Ecto neural progenitor cell (in vitro differentiated cells): ENCODE measurements around the gene APEH.
"Not testable (repeated sequence)": the region's sequence is repeated elsewhere in the genome, so short reads cannot be mapped to it uniquely, and the experiment has no call there.

Experiments used
- DNase-seq: peaks from one replicate; pipeline ENCODE4 v3.0.0-alpha.2; 2018; ENCODE audit warnings: low spot score

The APEH gene

DNA sequence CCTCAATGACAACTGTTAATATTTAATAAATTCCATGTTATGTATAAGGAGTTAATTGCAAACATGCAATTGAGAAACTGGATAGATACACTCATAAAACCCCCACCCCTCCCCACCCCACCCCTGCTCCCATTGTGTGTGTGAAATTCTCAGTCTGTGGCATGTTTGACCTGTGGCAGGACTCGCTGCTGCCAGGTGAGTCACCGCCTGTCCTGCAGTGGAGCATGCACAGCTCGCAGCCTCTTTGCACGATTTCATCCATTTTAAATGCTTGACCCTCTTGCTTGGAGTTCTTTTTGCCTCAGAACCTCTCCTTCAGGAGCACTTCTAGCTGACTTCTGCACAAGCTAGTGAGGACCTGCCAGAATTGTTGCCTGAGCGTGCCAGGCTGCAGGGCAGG, 5.3 kb upstream of the APEH start:
- no peak for DNase-seq

DNA sequence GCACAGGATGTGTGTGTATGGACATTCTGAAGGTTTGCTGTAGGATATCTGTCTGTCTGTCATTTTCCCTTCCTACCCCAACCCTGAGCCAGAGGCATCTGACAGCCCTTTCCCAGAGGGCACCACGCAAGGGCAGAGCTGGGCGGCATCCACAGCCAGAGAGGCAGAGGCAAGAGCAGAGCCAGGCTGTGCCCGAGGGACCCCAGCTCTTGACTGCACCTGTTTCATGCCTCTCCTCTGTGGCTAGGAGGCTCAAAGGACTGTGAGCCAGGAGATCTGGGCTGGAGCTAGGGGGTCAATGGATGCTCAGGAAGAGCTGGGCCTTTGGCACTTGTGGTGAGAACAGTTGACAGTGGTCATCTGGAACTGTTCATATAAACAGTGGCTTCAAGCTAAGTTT, 4.8 kb upstream of the APEH start:
- DNase-seq = no peak

- DNase-seq = no peak
Measured at GRCh38 chr3:49670940-49671290, 3.2 kb upstream of the APEH start.

GRCh38 chr3:49671291-49672288, 2.6 kb upstream of the APEH start:
- DNase-seq = peak; percentile 83

- DNase-seq = no peak
Measured at GRCh38 chr3:49673121-49673714, 933 bp upstream of the APEH start.

DNA sequence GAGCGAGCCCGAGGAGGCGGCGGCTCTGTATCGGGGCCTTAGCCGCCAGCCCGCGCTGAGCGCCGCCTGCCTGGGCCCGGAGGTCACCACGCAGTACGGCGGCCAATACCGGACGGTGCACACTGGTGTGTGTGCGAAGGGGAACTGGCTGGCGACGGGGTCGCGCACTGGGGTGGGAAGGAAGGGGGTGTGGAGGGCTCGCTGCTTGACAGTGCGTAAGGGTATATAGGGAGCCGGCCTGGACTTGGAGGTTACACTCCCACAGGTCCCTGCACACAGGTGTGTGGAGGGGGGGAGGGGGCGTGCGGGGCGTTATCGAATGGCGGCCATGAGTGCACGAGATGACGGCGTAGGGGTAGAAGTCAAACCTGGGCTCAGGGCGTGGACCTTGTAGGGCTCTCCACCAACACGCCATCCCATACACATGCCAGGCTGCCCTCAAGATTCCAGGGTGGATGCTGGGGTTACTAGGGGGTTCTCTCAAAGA, 389 bp downstream of the APEH start:
- no peak for DNase-seq

- no peak for DNase-seq
Measured at GRCh38 chr3:49675912-49676311, 1.8 kb downstream of the APEH start.

DNA sequence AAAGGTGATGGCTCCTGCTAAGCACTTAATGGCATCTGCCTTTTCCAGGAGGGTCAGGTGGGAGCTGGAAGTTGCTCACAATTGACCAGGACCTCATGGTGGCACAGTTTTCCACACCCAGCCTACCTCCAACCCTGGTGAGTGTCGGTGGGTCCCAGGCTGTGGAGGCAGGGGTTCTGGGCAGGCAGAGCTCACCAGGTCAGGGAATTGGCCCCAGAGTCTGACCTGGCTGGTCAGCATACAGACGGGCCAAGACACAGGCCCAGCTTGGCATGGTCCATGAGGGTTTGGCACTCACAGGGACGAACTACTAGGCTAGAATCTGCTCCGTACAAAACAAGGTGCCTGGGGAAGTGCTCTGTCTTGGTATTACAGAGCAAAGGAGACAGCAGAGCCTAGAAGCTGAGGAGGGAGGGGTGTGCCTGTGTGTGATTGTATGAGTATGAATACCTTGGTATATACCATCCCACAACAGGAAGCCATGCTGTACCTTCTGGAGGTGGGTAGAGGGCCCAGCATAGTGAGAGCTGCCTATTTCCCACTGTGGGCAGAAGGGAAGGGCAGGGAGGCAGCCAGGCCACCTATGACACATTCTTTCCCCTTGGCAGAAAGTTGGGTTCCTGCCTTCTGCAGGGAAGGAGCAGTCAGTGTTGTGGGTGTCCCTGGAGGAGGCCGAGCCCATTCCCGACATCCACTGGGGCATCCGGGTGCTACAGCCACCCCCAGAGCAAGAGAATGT, 6.5 kb downstream of the APEH start:
- no peak for DNase-seq

- DNase-seq = no peak
Measured at GRCh38 chr3:49681232-49681522, 7.0 kb downstream of the APEH start.

GRCh38 chr3:49681543-49681942, 7.4 kb downstream of the APEH start:
- DNase-seq = no peak

GRCh38 chr3:49683162-49683561, 9.0 kb downstream of the APEH start:
- DNase-seq = no peak

- not testable (repeated sequence) for DNase-seq
Measured at GRCh38 chr3:49684453-49684852, 10.3 kb downstream of the APEH start.

DNA sequence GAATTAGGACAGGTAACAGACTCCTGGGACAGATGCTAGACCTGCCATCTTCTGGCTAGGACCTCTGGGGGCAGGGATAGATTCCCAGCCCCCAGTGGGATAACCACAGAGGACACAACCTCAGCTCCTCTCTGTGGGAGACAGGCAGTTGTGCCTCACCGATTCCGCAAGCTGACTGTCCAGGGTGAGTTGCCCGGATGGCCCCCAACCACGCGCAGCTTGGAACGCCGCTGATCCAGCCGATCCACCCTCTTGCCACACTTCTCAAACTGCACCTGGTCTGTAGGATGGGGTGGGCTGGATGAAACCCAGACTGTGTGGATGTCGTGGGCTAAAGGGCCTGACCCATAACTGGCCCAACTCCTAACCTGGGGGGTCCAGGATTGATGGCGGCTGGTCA, 11.0 kb downstream of the APEH start:
- DNase-seq = not testable (repeated sequence)

GRCh38 chr3:49685846-49686245, 11.7 kb downstream of the APEH start:
- not testable (repeated sequence) for DNase-seq

- DNase-seq = peak; percentile 78
Measured at GRCh38 chr3:49686346-49686745, 12.2 kb downstream of the APEH start.

DNA sequence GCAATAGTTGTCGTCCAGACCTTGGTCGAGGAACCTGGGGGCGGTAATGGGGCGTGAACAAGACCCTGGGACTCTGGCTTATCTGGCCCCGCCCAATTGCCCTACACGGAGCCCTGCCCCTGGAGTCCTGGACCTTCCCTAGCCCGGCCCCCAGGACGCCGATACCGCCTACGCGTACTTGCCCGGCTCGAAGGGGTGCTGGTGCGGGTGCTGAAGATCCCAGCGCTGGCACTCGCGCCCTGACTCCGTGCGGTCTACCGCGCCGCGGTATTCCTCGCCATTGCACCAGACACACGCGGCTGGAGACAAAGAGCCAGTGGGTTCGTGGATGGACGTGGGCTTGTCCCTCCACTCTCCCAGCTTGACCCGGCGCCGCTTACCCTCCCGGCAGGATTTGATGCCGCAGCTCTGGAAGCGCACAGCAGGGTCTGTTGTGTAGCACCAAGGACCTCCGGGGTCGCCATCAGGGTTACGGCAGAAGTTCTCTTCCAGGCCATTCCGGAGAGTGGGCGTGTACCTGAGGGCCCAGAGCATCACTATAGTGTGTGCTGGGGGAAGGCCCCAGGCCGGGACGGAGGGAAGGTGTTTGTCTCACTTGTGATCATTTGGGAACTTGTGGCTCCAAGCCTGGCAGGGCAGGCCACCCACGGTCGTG, 12.7 kb downstream of the APEH start:
- peak; percentile 75 for DNase-seq

DNA sequence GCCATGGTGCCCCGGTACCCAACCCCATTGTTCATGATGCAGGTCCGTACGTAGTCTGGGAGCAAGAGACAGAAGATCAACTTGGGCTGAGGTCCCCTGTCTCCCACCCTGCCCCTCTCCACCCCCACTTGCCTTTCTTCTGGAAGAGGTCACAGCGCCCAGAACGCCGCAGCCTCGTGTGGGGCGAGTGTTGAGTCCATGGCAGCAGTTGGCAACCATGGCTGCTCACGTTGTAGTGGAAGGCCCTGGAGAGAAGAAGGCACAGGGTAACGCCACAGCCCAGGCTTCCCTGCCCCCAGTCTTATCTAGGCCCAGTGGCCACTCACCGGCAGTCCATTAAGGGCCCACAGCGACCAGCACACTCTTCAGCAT, 13.3 kb downstream of the APEH start:
- DNase-seq = not testable (repeated sequence)

DNA sequence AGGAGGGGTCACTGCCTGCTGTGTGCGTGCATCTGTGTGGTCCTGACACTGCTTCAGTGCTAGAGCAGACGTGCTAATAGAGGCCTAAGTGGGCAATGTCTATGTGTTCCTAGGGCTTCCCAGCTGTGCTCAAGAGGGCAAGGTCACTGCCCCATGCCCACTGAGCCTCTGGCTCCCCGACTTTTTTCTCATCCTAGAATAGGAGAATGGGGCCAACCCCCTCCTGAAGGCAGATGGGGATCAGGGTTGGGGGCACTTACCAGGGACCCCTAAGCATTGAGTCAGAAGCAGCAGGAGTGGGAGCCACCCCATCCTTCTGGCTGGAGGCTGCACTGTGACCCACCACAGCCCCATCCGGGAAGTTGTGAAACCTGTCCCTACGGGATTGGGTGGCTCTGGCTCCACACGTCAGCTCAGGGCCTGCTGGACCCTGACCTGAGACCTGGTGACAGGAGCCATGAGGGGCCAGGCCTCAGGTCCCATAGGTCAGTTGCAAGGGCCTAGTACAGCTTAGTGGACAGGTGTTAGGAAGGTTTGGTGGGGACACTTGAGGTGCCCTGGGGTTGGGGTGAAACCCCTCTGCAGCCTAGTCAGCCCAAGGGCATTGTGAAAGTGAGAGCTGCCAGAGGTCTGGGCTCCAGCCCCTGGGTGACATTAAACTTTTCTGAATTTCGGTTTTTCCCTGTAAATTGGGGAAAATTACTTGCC, 14.3 kb downstream of the APEH start:
- DNase-seq = not testable (repeated sequence)

GRCh38 chr3:49689046-49689907, 15.1 kb downstream of the APEH start, which contains the start of the genes MST1 and RNF123:
Gene MST1, minus strand, starts transcription at chr3:49689474. Its CDS starts 783 bp downstream, at chr3:49688691.
Gene RNF123, plus strand, starts transcription at chr3:49689557. Its CDS starts 1,609 bp downstream, at chr3:49691166.
- DNase-seq = peak; percentile 98

DNA sequence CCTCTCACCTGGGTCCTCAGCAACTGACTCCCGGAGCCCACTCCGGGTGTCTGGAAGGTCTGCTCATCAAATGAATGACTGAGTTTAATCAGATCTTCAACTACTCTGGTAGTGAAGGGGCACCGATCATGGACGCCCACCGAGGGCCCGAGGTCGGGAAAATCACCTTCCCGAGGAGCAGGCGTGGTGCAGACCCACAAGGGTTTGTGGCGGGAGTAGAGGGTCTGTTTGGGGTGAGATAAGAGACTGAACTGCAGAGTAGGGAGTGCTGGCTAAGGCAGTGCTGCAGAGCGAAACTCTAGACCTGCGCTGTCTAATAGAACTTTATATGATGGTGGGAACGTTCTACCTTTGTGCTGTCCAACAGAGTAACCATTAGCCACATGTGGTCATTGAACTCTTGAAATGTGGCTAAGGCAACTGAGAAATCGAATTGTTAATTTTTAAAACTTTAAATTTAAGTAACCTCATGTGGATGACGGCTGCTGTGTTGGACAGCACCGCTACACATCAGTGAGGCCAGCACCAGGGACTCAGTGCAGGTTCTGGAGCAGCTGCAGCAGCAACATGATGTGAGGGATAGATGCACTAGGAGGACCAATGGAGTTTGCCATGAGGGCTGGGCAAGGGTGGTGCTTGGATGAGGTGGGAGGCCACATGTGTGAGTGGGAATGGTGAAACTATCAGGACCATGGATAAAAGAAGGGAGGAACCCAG, 15.9 kb downstream of the APEH start:
- DNase-seq = not testable (repeated sequence)
